Activated T-helper 9 cell treated with anti-CD3 and anti-CD28 coated beads, Interleukin-2, amount 50 U/mL, for 16 hours (primary cell): ENCODE measurements around the gene CXCL12.

ENCODE experiments used
- DNase-seq: peaks from one replicate; pipeline ENCODE4 v3.0.0-alpha.2; 2020; ENCODE audit warnings: low read depth

The CXCL12 gene

GRCh38 chr10:44334091-44334490 lies 50.8 kb downstream of the CXCL12 start:
- no peak for DNase-seq

- DNase-seq: no peak
Measured at GRCh38 chr10:44333511-44333910, 51.4 kb downstream of the CXCL12 start.

- no peak for DNase-seq
Measured at GRCh38 chr10:44332465-44332864, 52.4 kb downstream of the CXCL12 start.

GRCh38 chr10:44330431-44330830 lies 54.5 kb downstream of the CXCL12 start:
- DNase-seq: no peak

- no peak for DNase-seq
Measured at GRCh38 chr10:44327461-44327860, 57.4 kb downstream of the CXCL12 start.
